Measurements from ENCODE around the gene PIBF1. TPM values are rescaled to one million over a fixed set of nuclear protein-coding genes. Genes with fewer than 3 reads are reported as not detected.
"Not testable (repeated sequence)": the region's sequence is repeated elsewhere in the genome, so short reads cannot be mapped to it uniquely, and the experiment has no call there.

Gene PIBF1
- total RNA-seq, 1 experiment from 2014 or later, result 30.6 TPM

DNA sequence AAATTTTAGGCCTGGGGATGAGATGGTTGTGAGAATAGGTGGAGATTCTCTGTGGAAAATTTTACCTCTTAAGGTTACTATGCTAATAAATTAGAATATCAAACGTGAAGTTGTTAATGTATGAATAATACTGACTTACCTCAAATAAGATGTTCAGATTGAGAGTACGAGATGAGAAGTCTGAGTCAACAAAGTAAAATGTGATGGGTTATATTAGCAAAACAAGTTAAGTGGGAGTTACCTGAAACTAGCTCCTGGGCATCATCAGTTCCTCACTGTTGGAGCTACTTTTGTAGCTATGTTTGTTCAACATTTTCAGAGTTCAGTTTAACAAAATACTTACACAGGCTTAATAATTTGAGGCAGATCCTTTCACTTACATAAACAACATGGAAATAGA lies 108.6 kb downstream of the PIBF1 start:
- intact Hi-C loops (cut with micrococcal nuclease; ENCODE audit: unreplicated experiment), result no loop called here
- CTCF ChIA-PET, result no interaction called here

DNA sequence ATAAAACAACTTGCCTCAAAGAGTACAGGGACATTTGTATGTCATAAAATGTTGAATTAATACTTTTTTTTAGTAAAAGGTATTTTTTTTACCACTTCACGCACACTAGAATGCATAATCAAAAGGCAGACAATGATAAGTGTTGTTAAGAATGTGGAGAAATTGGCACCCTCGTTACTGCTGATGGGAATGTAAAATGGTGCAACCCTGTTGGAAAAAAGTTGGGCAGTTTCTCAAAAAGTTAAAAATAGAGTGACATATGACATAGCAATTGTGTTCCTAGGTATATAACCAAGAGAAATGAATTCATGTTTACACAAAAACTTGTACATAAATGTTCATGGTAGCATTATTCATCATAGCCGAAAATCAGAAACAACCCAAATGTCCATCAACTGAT lies 109.5 kb downstream of the PIBF1 start:
- ChIA-PET POLR2A (ENCODE audit: low non-redundant PET) (no interaction called here), CTCF (no interaction called here)
- no peak for TF ChIP-seq EZH2 (IDR thresholded peaks at IDR 0.05; ENCODE audit: borderline replicate concordance, low read depth, low read length, poor library complexity, severe bottlenecking)
- TF ChIP-seq, protein P1, sequence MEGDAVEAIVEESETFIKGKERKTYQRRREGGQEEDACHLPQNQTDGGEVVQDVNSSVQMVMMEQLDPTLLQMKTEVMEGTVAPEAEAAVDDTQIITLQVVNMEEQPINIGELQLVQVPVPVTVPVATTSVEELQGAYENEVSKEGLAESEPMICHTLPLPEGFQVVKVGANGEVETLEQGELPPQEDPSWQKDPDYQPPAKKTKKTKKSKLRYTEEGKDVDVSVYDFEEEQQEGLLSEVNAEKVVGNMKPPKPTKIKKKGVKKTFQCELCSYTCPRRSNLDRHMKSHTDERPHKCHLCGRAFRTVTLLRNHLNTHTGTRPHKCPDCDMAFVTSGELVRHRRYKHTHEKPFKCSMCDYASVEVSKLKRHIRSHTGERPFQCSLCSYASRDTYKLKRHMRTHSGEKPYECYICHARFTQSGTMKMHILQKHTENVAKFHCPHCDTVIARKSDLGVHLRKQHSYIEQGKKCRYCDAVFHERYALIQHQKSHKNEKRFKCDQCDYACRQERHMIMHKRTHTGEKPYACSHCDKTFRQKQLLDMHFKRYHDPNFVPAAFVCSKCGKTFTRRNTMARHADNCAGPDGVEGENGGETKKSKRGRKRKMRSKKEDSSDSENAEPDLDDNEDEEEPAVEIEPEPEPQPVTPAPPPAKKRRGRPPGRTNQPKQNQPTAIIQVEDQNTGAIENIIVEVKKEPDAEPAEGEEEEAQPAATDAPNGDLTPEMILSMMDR (conservative IDR thresholded peaks at IDR 0.05; ENCODE audit: low read depth, low read length), result no peak
- Histone ChIP-seq H3K4me3 (ENCODE audit: low read depth, low read length, poor library complexity, severe bottlenecking) (no peak overlapping the region), H3K36me3 (ENCODE audit: insufficient read depth, low read length, poor library complexity, severe bottlenecking) (peaks cover 16% of the 10 kb centered on the region), H3K27me3 (replicated peaks; ENCODE audit: insufficient read depth, low read depth, low read length, poor library complexity) (no peaks in the 10 kb centered on the region), H3K27ac (ENCODE audit: low read depth, low read length, poor library complexity, severe bottlenecking) (no peak overlapping the region), H3K4me1 (ENCODE audit: insufficient read depth, low read length, poor library complexity, severe bottlenecking) (no peaks in the 10 kb centered on the region), H3K9me3 (ENCODE audit: low read depth, low read length, poor library complexity, severe bottlenecking) (peaks cover 5% of the 10 kb centered on the region)
- intact Hi-C loops (cut with micrococcal nuclease; ENCODE audit: unreplicated experiment), result no loop called here
- no TSS peak for BruUV-seq (replicated peaks)
- no peak for DNase-seq (ENCODE audit: low spot score)

More for the DNA sequence above, 108.6 kb downstream of the PIBF1 start:
- no peaks in the 10 kb centered on the region for H3K4me1 ChIP-seq (ENCODE audit: insufficient read depth, low read length, poor library complexity, severe bottlenecking)
- peaks cover 7% of the 10 kb centered on the region for H3K36me3 ChIP-seq (ENCODE audit: insufficient read depth, low read length, poor library complexity, severe bottlenecking)
- H3K9me3 ChIP-seq (ENCODE audit: low read depth, low read length, poor library complexity, severe bottlenecking), result no peaks in the 10 kb centered on the region
- no peak overlapping the region for H3K27ac ChIP-seq (ENCODE audit: low read depth, low read length, poor library complexity, severe bottlenecking)
- DNase-seq (ENCODE audit: low spot score), result no peak
- no peak overlapping the region for H3K4me3 ChIP-seq (ENCODE audit: low read depth, low read length, poor library complexity, severe bottlenecking)
- BruUV-seq (replicated peaks), result no TSS peak
- no peaks in the 10 kb centered on the region for H3K27me3 ChIP-seq (replicated peaks; ENCODE audit: insufficient read depth, low read depth, low read length, poor library complexity)
- TF ChIP-seq, protein P1 (conservative IDR thresholded peaks at IDR 0.05; ENCODE audit: low read depth, low read length), result no peak
- no peak for TF ChIP-seq EZH2 (IDR thresholded peaks at IDR 0.05; ENCODE audit: borderline replicate concordance, low read depth, low read length, poor library complexity, severe bottlenecking)
- POLR2A ChIA-PET (ENCODE audit: low non-redundant PET), result no interaction called here

DNA sequence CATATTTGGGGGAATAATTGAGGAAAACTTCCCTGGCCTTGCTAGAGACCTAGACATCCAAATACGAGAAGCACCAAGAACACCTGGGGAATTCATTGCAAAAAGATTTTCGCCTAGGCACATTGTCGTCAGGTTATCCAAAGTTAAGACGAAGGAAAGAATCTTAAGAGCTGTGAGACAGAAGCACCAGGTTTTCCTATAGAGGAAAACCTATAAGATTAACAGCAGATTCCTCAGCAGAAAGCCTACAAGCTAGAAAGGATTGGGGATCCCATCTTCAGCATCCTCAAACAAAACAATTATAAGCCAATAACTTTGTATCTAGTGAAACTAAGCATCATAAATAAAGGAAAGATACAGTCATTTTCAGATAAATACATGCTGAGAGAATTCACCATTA lies 114.9 kb downstream of the PIBF1 start:
- Histone ChIP-seq H3K27ac (ENCODE audit: low read depth, low read length, poor library complexity, severe bottlenecking) (no peak overlapping the region), H3K9me3 (ENCODE audit: low read depth, low read length, poor library complexity, severe bottlenecking) (peaks cover 5% of the 10 kb centered on the region), H3K27me3 (replicated peaks; ENCODE audit: insufficient read depth, low read depth, low read length, poor library complexity) (no peaks in the 10 kb centered on the region), H3K4me1 (ENCODE audit: insufficient read depth, low read length, poor library complexity, severe bottlenecking) (no peaks in the 10 kb centered on the region), H3K36me3 (ENCODE audit: insufficient read depth, low read length, poor library complexity, severe bottlenecking) (peaks cover 17% of the 10 kb centered on the region), H3K4me3 (ENCODE audit: low read depth, low read length, poor library complexity, severe bottlenecking) (no peak overlapping the region)
- POLR2A ChIA-PET (ENCODE audit: low non-redundant PET), result no interaction called here
- no TSS peak for BruUV-seq (replicated peaks)
- DNase-seq (ENCODE audit: low spot score), result no peak
- TF ChIP-seq, protein P1 (conservative IDR thresholded peaks at IDR 0.05; ENCODE audit: low read depth, low read length), result no peak
- TF ChIP-seq EZH2 (IDR thresholded peaks at IDR 0.05; ENCODE audit: borderline replicate concordance, low read depth, low read length, poor library complexity, severe bottlenecking), result no peak
- intact Hi-C loops (cut with micrococcal nuclease; ENCODE audit: unreplicated experiment), result no loop called here
- CTCF ChIA-PET, result no interaction called here

DNA sequence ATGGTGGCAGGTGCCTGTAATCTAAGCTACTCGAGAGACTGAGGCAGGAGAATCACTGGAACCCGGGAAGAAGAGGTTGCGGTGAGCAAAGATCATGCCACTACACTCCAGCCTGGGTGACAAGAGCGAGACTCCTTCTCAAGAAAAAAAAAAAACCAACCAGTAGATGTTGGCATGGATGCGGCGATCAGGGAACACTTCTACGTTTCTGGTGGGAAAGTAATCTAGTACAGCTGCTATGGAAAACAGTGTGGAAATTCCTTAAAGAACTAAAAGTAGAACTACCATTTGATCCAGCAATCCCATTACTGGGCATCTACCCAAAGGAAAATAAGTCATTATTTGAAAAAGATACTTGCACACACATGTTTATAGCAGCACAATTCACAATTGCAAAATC lies 119.6 kb downstream of the PIBF1 start:
- H3K4me3 ChIP-seq (ENCODE audit: low read depth, low read length, poor library complexity, severe bottlenecking); H3K36me3 ChIP-seq (ENCODE audit: insufficient read depth, low read length, poor library complexity, severe bottlenecking); DNase-seq (ENCODE audit: low spot score); H3K9me3 ChIP-seq (ENCODE audit: low read depth, low read length, poor library complexity, severe bottlenecking); BruUV-seq (replicated peaks); H3K4me1 ChIP-seq (ENCODE audit: insufficient read depth, low read length, poor library complexity, severe bottlenecking); H3K27me3 ChIP-seq (replicated peaks; ENCODE audit: insufficient read depth, low read depth, low read length, poor library complexity); intact Hi-C loops (cut with micrococcal nuclease; ENCODE audit: unreplicated experiment); CTCF ChIA-PET; POLR2A ChIA-PET (ENCODE audit: low non-redundant PET); H3K27ac ChIP-seq (ENCODE audit: low read depth, low read length, poor library complexity, severe bottlenecking): not testable (repeated sequence)

Data from A673 (cell line).